ENCODE results near the gene SAE1. TPM values are rescaled to one million over a fixed set of nuclear protein-coding genes. Genes with fewer than 3 reads are reported as not detected.

The SAE1 gene
- total and polyA plus RNA-seq, 2 donors from 2014 or later = 39.5 to 49.4 TPM

- peaks cover 0 to 5% (median 0%) of the 10 kb centered on the region in 3 donors for H3K4me1 ChIP-seq (ENCODE audit: control insufficient read depth in 2 of 3, insufficient read depth in 2 of 3, low read depth in 1 of 3, low read length in 3 of 3)
- DNase-seq (no peak), FAIRE-seq (no peak)
- TF ChIP-seq, protein P1, sequence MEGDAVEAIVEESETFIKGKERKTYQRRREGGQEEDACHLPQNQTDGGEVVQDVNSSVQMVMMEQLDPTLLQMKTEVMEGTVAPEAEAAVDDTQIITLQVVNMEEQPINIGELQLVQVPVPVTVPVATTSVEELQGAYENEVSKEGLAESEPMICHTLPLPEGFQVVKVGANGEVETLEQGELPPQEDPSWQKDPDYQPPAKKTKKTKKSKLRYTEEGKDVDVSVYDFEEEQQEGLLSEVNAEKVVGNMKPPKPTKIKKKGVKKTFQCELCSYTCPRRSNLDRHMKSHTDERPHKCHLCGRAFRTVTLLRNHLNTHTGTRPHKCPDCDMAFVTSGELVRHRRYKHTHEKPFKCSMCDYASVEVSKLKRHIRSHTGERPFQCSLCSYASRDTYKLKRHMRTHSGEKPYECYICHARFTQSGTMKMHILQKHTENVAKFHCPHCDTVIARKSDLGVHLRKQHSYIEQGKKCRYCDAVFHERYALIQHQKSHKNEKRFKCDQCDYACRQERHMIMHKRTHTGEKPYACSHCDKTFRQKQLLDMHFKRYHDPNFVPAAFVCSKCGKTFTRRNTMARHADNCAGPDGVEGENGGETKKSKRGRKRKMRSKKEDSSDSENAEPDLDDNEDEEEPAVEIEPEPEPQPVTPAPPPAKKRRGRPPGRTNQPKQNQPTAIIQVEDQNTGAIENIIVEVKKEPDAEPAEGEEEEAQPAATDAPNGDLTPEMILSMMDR (IDR thresholded peaks at IDR 0.05; ENCODE audit: borderline replicate concordance, extremely low read depth, insufficient read depth) = no peak
- no peaks in the 10 kb centered on the region for H3K9me3 ChIP-seq (ENCODE audit: control insufficient read depth in 2 of 3, insufficient read depth in 1 of 3, low read length in 3 of 3)
- no peak overlapping the region for H3K4me3 ChIP-seq (ENCODE audit: low read length in 3 of 3)
- H3K9ac ChIP-seq (ENCODE audit: low read length in 3 of 3) = no peak overlapping the region
- intact Hi-C loops (cut with DNase I) = no loop called here
- H3K27me3 ChIP-seq (ENCODE audit: control insufficient read depth, insufficient read depth, low read length) = no peaks in the 10 kb centered on the region
- no peak overlapping the region for H3K27ac ChIP-seq (ENCODE audit: low read depth in 2 of 2, low read length in 2 of 2)
- H3K36me3 ChIP-seq (ENCODE audit: control insufficient read depth in 2 of 3, insufficient read depth in 3 of 3, low read length in 3 of 3) = peaks cover 3 to 20% (median 19%) of the 10 kb centered on the region in 3 donors
Measured at GRCh38 chr19:47209319-47210179, 78.9 kb downstream of the SAE1 start.

- no peak overlapping the region for H3K4me3 ChIP-seq (ENCODE audit: low read length in 3 of 3)
- no peaks in the 10 kb centered on the region for H3K27me3 ChIP-seq (ENCODE audit: control insufficient read depth, insufficient read depth, low read length)
- DNase-seq (no peak), FAIRE-seq (no peak)
- TF ChIP-seq, protein P1 (IDR thresholded peaks at IDR 0.05; ENCODE audit: borderline replicate concordance, extremely low read depth, insufficient read depth) = no peak
- H3K9ac ChIP-seq (ENCODE audit: low read length in 3 of 3) = no peak overlapping the region
- H3K9me3 ChIP-seq (ENCODE audit: control insufficient read depth in 2 of 3, insufficient read depth in 1 of 3, low read length in 3 of 3) = no peaks in the 10 kb centered on the region
- peaks cover 3 to 19% (median 16%) of the 10 kb centered on the region in 3 donors for H3K36me3 ChIP-seq (ENCODE audit: control insufficient read depth in 2 of 3, insufficient read depth in 3 of 3, low read length in 3 of 3)
- H3K4me1 ChIP-seq (ENCODE audit: control insufficient read depth in 2 of 3, insufficient read depth in 2 of 3, low read depth in 1 of 3, low read length in 3 of 3) = peaks cover 0 to 5% (median 0%) of the 10 kb centered on the region in 3 donors
- intact Hi-C loops (cut with DNase I) = no loop called here
- H3K27ac ChIP-seq (ENCODE audit: low read depth in 2 of 2, low read length in 2 of 2) = no peak overlapping the region
Measured at GRCh38 chr19:47210180-47210490, 79.5 kb downstream of the SAE1 start.

DNA sequence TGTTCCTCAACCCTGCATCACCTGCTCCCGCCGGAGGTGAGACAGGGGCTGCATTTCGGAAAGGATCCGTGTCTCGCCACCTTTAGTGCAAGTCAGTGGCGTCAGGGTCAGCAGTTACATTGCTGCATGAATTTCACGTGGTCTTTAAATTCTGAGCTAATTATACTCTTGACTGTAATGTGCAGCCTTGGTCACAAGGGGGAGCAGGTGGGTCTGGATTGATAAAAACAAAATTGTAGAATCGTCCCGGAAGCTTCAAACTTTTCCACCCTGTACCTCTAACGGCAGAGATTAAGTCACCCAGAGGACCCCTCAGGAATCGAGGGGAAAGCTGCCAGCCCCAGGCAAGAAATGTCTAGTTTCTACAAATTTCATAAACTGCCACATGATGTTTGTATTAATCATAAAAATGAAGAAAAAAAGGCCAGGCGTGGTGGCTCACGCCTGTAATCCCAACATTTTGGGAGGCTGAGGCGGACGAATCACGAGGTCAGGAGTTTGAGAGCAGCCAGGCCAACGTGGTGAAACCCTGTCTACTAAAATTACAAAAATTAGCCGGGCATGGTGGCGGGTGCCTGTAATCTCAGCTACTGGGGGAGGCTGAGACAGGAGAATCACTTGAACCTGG lies 80.2 kb downstream of the SAE1 start:
- Histone ChIP-seq H3K9ac (ENCODE audit: low read length in 3 of 3) (peak overlapping the region in 1 of 3 donors; percentile 57), H3K27me3 (ENCODE audit: control insufficient read depth, insufficient read depth, low read length) (no peaks in the 10 kb centered on the region), H3K36me3 (ENCODE audit: control insufficient read depth in 2 of 3, insufficient read depth in 3 of 3, low read length in 3 of 3) (peaks cover 0 to 13% (median 11%) of the 10 kb centered on the region in 3 donors), H3K4me3 (ENCODE audit: low read length in 3 of 3) (no peak overlapping the region), H3K4me1 (ENCODE audit: control insufficient read depth in 2 of 3, insufficient read depth in 2 of 3, low read depth in 1 of 3, low read length in 3 of 3) (peaks cover 0 to 5% (median 0%) of the 10 kb centered on the region in 3 donors), H3K9me3 (ENCODE audit: control insufficient read depth in 2 of 3, insufficient read depth in 1 of 3, low read length in 3 of 3) (no peaks in the 10 kb centered on the region), H3K27ac (ENCODE audit: low read depth in 2 of 2, low read length in 2 of 2) (peak overlapping the region in 1 of 2 donors; percentile 35)
- TF ChIP-seq, protein P1 (IDR thresholded peaks at IDR 0.05; ENCODE audit: borderline replicate concordance, extremely low read depth, insufficient read depth) = peak; percentile 90
- intact Hi-C loops (cut with DNase I) = no loop called here
- DNase-seq (peak in 4 of 5 donors; percentile 76 to 91 (median 83)), FAIRE-seq (no peak)

Measured in kidney (tissue), 14 donors.